ENCODE results near the gene CHAF1B. TPM values are rescaled to one million over a fixed set of nuclear protein-coding genes. Genes with fewer than 3 reads are reported as not detected.

The CHAF1B gene
- total and polyA plus RNA-seq, 9 of the 15 experiments (the other 6 are each of a cell fraction or from before 2014, with no cell fraction given): 7.5 to 36.8 (median 21.0) TPM

DNA sequence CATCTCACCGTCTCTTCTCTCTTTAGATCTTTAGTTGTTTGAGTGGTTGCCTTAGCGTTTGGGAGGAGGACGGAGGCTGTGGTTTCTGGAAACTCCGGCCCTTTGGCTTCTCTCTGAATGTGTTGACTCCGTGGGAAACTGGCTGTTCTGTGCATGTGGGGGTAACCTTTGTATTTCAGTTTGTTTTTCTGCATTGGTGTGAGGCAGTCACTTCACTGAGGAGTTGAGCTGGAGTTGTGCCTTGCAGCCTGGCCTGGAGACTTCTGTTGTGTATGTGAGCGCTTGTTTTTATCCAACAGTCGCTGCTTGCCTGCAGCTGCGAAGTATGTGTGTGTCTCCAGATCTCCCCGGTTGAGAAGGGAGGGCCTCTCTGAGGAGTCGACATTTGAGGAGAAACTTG is 61.1 kb downstream of the CHAF1B start:
- ATAC-seq: no peak
- Histone ChIP-seq H3K4me2 (ENCODE audit: insufficient read depth, low read length) (no peak overlapping the region), H3K27me3 (ENCODE audit: control insufficient read depth in 2 of 2, insufficient read depth in 2 of 2, low read length in 2 of 2) (peaks cover 38 to 62% of the 10 kb centered on the region in 2 experiments), H3K36me3 (ENCODE audit: control insufficient read depth, insufficient read depth, low read length) (no peaks in the 10 kb centered on the region), H3K79me2 (ENCODE audit: control insufficient read depth, insufficient read depth, low read length) (no peaks in the 10 kb centered on the region), H3K27ac (ENCODE audit: extremely low read depth, low read depth, low read length) (no peak overlapping the region), H3K4me3 (no peak overlapping the region), H4K20me1 (replicated peaks; ENCODE audit: control insufficient read depth, insufficient read depth, low read length) (0 out of 2 replicates have a peak, but pooled peaks cover 3% of the 10 kb centered on the region), H3K9me3 (replicated peaks; ENCODE audit: control insufficient read depth, insufficient read depth, low read depth, low read length) (no peaks in the 10 kb centered on the region), H3K4me1 (replicated peaks in 1 of 2; ENCODE audit: control insufficient read depth in 2 of 2, insufficient read depth in 2 of 2, low read length in 2 of 2) (peaks cover 0 to 3% of the 10 kb centered on the region in 2 experiments; a peak in 2 of 5 replicates), H3K9me1 (ENCODE audit: control insufficient read depth, insufficient read depth, low read length) (no peaks in the 10 kb centered on the region), H3K9ac (ENCODE audit: insufficient read depth in 1 of 2, low read depth in 2 of 2, low read length in 2 of 2) (no peak overlapping the region), H2AFZ (ENCODE audit: low read depth, low read length) (0 out of 2 replicates have a peak overlapping the region, but pooled peaks have one; percentile 2)
- no peak for FAIRE-seq
- ChIA-PET CTCF (ENCODE audit: low intra/inter-chr PET ratio) (no interaction called here), POLR2A (no interaction called here)
- 9% methylated on average over 10 of the region's 10 CpGs for WGBS (ENCODE audit: insufficient coverage, low coverage, missing lambda C conversion rate)
- no peak for TF ChIP-seq ZNF12 (CRISPR knock-in tag; IDR thresholded peaks at IDR 0.05)
- TF ChIP-seq KLF13 (tag; IDR thresholded peaks at IDR 0.05; ENCODE audit: borderline replicate concordance, low read depth): no peak
- TF ChIP-seq HMG20A (CRISPR knock-in tag; conservative IDR thresholded peaks at IDR 0.05): no peak
- no peak for TF ChIP-seq PTRF (tag; IDR thresholded peaks at IDR 0.05)
- TF ChIP-seq GTF2B (IDR thresholded peaks at IDR 0.05; ENCODE audit: extremely low read depth, insufficient read length): no peak
- no peak for TF ChIP-seq GATAD2A (IDR thresholded peaks at IDR 0.05)
- TF ChIP-seq MAFF (IDR thresholded peaks at IDR 0.05; ENCODE audit: low read length): no peak
- intact Hi-C loops (cut with micrococcal nuclease) (no loop called here), in situ Hi-C loops (cut with MboI) (no loop called here)
- DNase-seq (ENCODE audit: extremely low read depth in 1 of 4, low spot score in 3 of 4): no peak
- no TSS peak for BruUV-seq (replicated peaks)
